HCT116 (cell line): ENCODE measurements around the gene FKBP1A. TPM values are rescaled to one million over a fixed set of nuclear protein-coding genes. Genes with fewer than 3 reads are reported as not detected.

Source experiments
- ATAC-seq: fragments of 200-7000 bp; cut with Tn5 transposase; 2 replicates; pipeline ENCODE4 v1.9.1; 2020; ENCODE audit warnings: mild to moderate bottlenecking, moderate library complexity
- BruUV-seq: library from RNA; stranded (reverse); fragments of 400-500 nt; replicated peaks from 2 replicates; lab custom pipeline; 2021; lab: Mats Ljungman, UMichigan
- CTCF ChIA-PET: fragments of 300-600 bp; sonication (Branson Sonifier 250); formaldehyde crosslinking; loops from one replicate; lab custom pipeline; 2021; ENCODE audit warnings: antibody characterized with exemption; lab: Charles Lee
- POLR2A ChIA-PET: fragments of 300-600, 350-600 bp; sonication (Branson Sonifier 250); formaldehyde crosslinking; loops from one replicate; lab custom pipeline; 2021; ENCODE audit warnings: antibody characterized with exemption; lab: Charles Lee
- RAD21 ChIA-PET, 2 experiments: fragments of 300-600 bp; sonication (Branson Sonifier 250); formaldehyde crosslinking; loops; one replicate each; lab custom pipeline; 2023; ENCODE audit warnings: low total read pairs in 2 of 2; ENCODE audit not compliant: uncharacterized antibody in 2 of 2, unreplicated experiment in 2 of 2, low non-redundant PET in 1 of 2; lab: Charles Lee
- DNase-seq: peaks from one replicate; pipeline ENCODE4 v3.0.0-alpha.2; 2010; ENCODE audit warnings: low read depth, low spot score
- H2AFZ ChIP-seq: fragments of 200-600 bp; shearing (Covaris generic), sonication (generic); 2 replicates; pipeline ENCODE4 v1.6.1; 2017; ENCODE audit warnings: low read depth, mixed run types, mixed read lengths, antibody characterized with exemption, low read length; ENCODE audit not compliant: poor library complexity, severe bottlenecking
- H3K27ac ChIP-seq: 2 replicates; pipeline ENCODE4 v1.5.1; 2012; ENCODE audit warnings: low read depth, low read length
- H3K27me3 ChIP-seq: fragments of 200-600 bp; sonication (generic); 2 replicates; pipeline ENCODE4 v1.6.1; 2016; ENCODE audit warnings: mixed run types, low read length, mixed read lengths; ENCODE audit not compliant: insufficient read depth
- H3K36me3 ChIP-seq, 2 experiments: fragments of 200-500 bp in 1 of 2; fragments of 200-600 bp in 1 of 2; sonication (Bioruptor generic) in 1 of 2; sonication (generic) in 1 of 2; 2 replicates each; pipeline versions ENCODE4 v1.5.1 to v1.6.1; 2014 to 2016; ENCODE audit warnings: low read length in 2 of 2, inconsistent platforms in 1 of 2, mixed read lengths in 1 of 2, mixed run types in 1 of 2; ENCODE audit not compliant: insufficient read depth in 2 of 2, control insufficient read depth in 1 of 2
- H3K4me1 ChIP-seq, 2 experiments: fragments of 200-600 bp in 1 of 2; sonication (generic) in 1 of 2; 2 replicates each; pipeline versions ENCODE4 v1.5.1 to v1.6.1; 2012 to 2017; ENCODE audit warnings: low read length in 2 of 2, inconsistent platforms in 1 of 2, mild to moderate bottlenecking in 1 of 2, mixed read lengths in 1 of 2, mixed run types in 1 of 2, moderate library complexity in 1 of 2; ENCODE audit not compliant: insufficient read depth in 2 of 2, control insufficient read depth in 1 of 2
- H3K4me2 ChIP-seq: fragments of 200-600 bp; sonication (generic); 2 replicates; pipeline ENCODE4 v1.6.1; 2017; ENCODE audit warnings: mixed run types, low read length, mixed read lengths
- H3K4me3 ChIP-seq, 2 experiments: fragments of 200-600 bp in 1 of 2; sonication (generic) in 1 of 2; replicated peaks in 1 of 2; 2 replicates each; pipeline ENCODE4 v1.5.1; 2011 to 2016; ENCODE audit warnings: low read length in 2 of 2, control low read depth in 1 of 2, low read depth in 1 of 2, mild to moderate bottlenecking in 1 of 2, mixed read lengths in 1 of 2, mixed run types in 1 of 2
- H3K79me2 ChIP-seq: fragments of 200-600 bp; sonication (generic); 2 replicates; pipeline ENCODE4 v1.6.1; 2017; ENCODE audit warnings: mild to moderate bottlenecking, mixed run types, low read length, moderate library complexity, mixed read lengths; ENCODE audit not compliant: insufficient read depth
- H3K9ac ChIP-seq: fragments of 200-600 bp; sonication (generic); 2 replicates; pipeline ENCODE4 v1.6.1; 2016; ENCODE audit warnings: low read length, mixed read lengths
- H3K9me2 ChIP-seq: fragments of 200-600 bp; sonication (generic), shearing (Covaris generic); 2 replicates; pipeline ENCODE4 v1.6.1; 2017; ENCODE audit warnings: mixed run types, mild to moderate bottlenecking, moderate library complexity; ENCODE audit not compliant: insufficient read depth
- H3K9me3 ChIP-seq, 2 experiments: fragments of 200-500 bp in 1 of 2; fragments of 200-600 bp in 1 of 2; sonication (Bioruptor generic) in 1 of 2; sonication (generic) in 1 of 2; 2 replicates each; pipeline ENCODE4 v1.6.1; 2014 to 2017; ENCODE audit warnings: low read length in 2 of 2, mixed read lengths in 2 of 2, inconsistent platforms in 1 of 2, low read depth in 1 of 2, mild to moderate bottlenecking in 1 of 2, mixed run types in 1 of 2, moderate library complexity in 1 of 2; ENCODE audit not compliant: control insufficient read depth in 1 of 2, insufficient read depth in 1 of 2
- H4K20me1 ChIP-seq: fragments of 200-600 bp; sonication (generic), shearing (Covaris generic); 2 replicates; pipeline ENCODE4 v1.6.1; 2017; ENCODE audit warnings: mixed run types, mild to moderate bottlenecking, moderate library complexity; ENCODE audit not compliant: insufficient read depth
- CEBPB ChIP-seq: IDR thresholded peaks from 2 replicates; pipeline ENCODE4 v1.6.1; 2012; ENCODE audit warnings: low read depth
- CTCF ChIP-seq, 3 experiments: fragments of 200-600 bp in 1 of 3; sonication (generic) in 1 of 3; IDR thresholded peaks in 2 of 3; conservative IDR thresholded peaks in 1 of 3; 2 replicates each; pipeline ENCODE4 v1.5.1; 2012 to 2017; ENCODE audit warnings: low read depth in 2 of 3, low read length in 2 of 3, antibody characterized with exemption in 1 of 3, borderline replicate concordance in 1 of 3, control low read depth in 1 of 3, mild to moderate bottlenecking in 1 of 3, mixed read lengths in 1 of 3, mixed run types in 1 of 3, moderate library complexity in 1 of 3; ENCODE audit not compliant: insufficient read depth in 1 of 3
- EZH2phosphoT487 ChIP-seq: fragments of 200-600 bp; IDR thresholded peaks from 2 replicates; pipeline ENCODE4 v1.6.1; 2018; ENCODE audit warnings: antibody characterized with exemption, borderline replicate concordance
- FOSL1 ChIP-seq: IDR thresholded peaks from 2 replicates; pipeline ENCODE4 v1.6.1; 2012; ENCODE audit warnings: low read depth
- SP1 ChIP-seq: IDR thresholded peaks from 2 replicates; pipeline ENCODE4 v1.6.1; 2012; ENCODE audit warnings: low read depth
- intact Hi-C: fragments of 100-400 bp; cut with micrococcal nuclease; formaldehyde crosslinking; loops from 2 replicates; pipeline ENCODE4 v1.10.0; 2022
- total RNA-seq: library from RNA; stranded (reverse); gene quantifications from one replicate; pipeline ENCODE4 v1.2.1, GENCODE V29; 2021; ENCODE audit not compliant: unreplicated experiment

Gene FKBP1A
- total RNA-seq, 1 experiment from 2014 or later, result 259 TPM

- no peak overlapping the region for H3K9ac ChIP-seq
- peaks cover 28 to 41% of the 10 kb centered on the region in 2 experiments for H3K4me1 ChIP-seq
- ATAC-seq (no peak), DNase-seq (no peak)
- H3K27ac ChIP-seq, result 0 out of 2 replicates have a peak overlapping the region, but pooled peaks have one; percentile 0
- ChIA-PET POLR2A (no interaction called here), CTCF (no interaction called here), RAD21 (no interaction called here)
- H3K4me2 ChIP-seq, result peak overlapping the region; percentile 75
- H3K4me3 ChIP-seq, result no peak overlapping the region; a peak in 1 of 4 replicates
- intact Hi-C loops, result no loop called here
- H4K20me1 ChIP-seq, result no peaks in the 10 kb centered on the region
- H3K27me3 ChIP-seq, result no peaks in the 10 kb centered on the region
- H2AFZ ChIP-seq, result no peak overlapping the region
- BruUV-seq, result no TSS peak
- peaks cover 0 to 8% of the 10 kb centered on the region in 2 experiments; a peak in 1 of 4 replicates for H3K9me3 ChIP-seq
- TF ChIP-seq EZH2phosphoT487 (no peak), FOSL1 (no peak), CTCF (IDR thresholded peaks at IDR 0.05 in 2 of 3, conservative IDR thresholded peaks at IDR 0.05 in 1 of 3; ENCODE audit: borderline replicate concordance in 1 of 3, insufficient read depth in 1 of 3, low read depth in 2 of 3, low read length in 2 of 3) (no peak), CEBPB (no peak)
- no peaks in the 10 kb centered on the region for H3K79me2 ChIP-seq
- H3K36me3 ChIP-seq, result no peaks in the 10 kb centered on the region
- H3K9me2 ChIP-seq, result no peaks in the 10 kb centered on the region
Observed at GRCh38 chr20:1417790-1418189, 24.9 kb upstream of the FKBP1A start.

GRCh38 chr20:1417273-1417672 is 24.4 kb upstream of the FKBP1A start:
- POLR2A ChIA-PET, result no interaction called here
- intact Hi-C loops, result no loop called here
- Histone ChIP-seq H3K79me2 (no peaks in the 10 kb centered on the region), H4K20me1 (no peaks in the 10 kb centered on the region), H3K4me3 (peak overlapping the region in 1 of 2 experiments; percentile 20; a peak in 1 of 4 replicates), H3K4me1 (peaks cover 28 to 41% of the 10 kb centered on the region in 2 experiments), H2AFZ (no peak overlapping the region), H3K36me3 (no peaks in the 10 kb centered on the region), H3K9ac (peak overlapping the region; percentile 9; the same call in 1 of the 2 replicates), H3K4me2 (peak overlapping the region; percentile 75), H3K9me3 (peaks cover 0 to 8% of the 10 kb centered on the region in 2 experiments; a peak in 1 of 4 replicates), H3K27ac (peak overlapping the region; percentile 0; the same call in 1 of the 2 replicates), H3K27me3 (no peaks in the 10 kb centered on the region), H3K9me2 (no peaks in the 10 kb centered on the region)
- CTCF ChIA-PET, result no interaction called here
- DNase-seq (peak; percentile 38), ATAC-seq (peak; percentile 47)
- RAD21 ChIA-PET, result no interaction called here
- TF ChIP-seq FOSL1 (peak; percentile 32; the same call in 1 of the 2 replicates), CTCF (IDR thresholded peaks at IDR 0.05 in 2 of 3, conservative IDR thresholded peaks at IDR 0.05 in 1 of 3; ENCODE audit: borderline replicate concordance in 1 of 3, insufficient read depth in 1 of 3, low read depth in 2 of 3, low read length in 2 of 3) (no peak), SP1 (0 out of 2 replicates have a peak, but pooled peaks have one; percentile 17)
- no TSS peak for BruUV-seq
